GM12801 (cell line): Measurements from ENCODE around the gene GOLGA6L2.

Experiments used
- TF ChIP-seq, protein P1 (sequence below): IDR thresholded peaks from one replicate; pipeline ENCODE4 v1.5.1; 2011; ENCODE audit warnings: control low read depth; ENCODE audit not compliant: insufficient read length; ENCODE audit errors: extremely low read depth

The GOLGA6L2 gene, protein sequence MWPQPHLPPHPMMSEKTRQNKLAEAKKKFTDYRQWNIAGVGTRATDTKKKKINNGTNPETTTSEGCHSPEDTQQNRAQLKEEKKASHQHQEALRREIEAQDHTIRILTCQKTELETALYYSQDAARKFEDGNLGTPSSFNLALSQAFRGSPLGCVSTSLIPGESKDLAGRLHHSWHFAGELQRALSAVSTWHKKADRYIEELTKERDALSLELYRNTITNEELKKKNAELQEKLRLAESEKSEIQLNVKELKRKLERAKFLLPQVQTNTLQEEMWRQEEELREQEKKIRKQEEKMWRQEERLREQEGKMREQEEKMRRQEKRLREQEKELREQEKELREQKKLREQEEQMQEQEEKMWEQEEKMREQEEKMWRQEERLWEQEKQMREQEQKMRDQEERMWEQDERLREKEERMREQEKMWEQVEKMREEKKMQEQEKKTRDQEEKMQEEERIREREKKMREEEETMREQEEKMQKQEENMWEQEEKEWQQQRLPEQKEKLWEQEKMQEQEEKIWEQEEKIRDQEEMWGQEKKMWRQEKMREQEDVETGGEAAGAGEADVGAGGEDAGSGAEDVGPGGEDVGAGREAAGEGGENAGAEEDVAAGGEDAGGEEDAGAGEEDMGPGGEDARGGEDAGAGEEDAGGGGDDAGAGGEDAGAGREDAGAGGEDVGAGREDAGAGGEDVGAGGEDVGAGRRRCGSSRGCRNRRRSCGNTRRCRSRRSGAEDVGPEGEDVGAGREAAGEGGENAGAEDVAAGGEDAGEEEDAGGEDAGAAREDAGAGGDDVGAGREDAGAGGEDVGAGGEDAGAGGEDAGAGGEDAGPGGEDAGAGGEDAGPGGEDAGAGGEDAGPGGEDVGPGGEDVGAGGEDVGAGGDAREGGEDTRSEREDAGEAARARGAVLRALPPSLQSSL

GRCh38 chr15:23447107-23447500 lies at the start of gene GOLGA6L2:
Gene GOLGA6L2, minus strand, starts transcription at chr15:23447243. Its CDS starts 62 bp downstream, at chr15:23447181.
- TF ChIP-seq, protein P1, sequence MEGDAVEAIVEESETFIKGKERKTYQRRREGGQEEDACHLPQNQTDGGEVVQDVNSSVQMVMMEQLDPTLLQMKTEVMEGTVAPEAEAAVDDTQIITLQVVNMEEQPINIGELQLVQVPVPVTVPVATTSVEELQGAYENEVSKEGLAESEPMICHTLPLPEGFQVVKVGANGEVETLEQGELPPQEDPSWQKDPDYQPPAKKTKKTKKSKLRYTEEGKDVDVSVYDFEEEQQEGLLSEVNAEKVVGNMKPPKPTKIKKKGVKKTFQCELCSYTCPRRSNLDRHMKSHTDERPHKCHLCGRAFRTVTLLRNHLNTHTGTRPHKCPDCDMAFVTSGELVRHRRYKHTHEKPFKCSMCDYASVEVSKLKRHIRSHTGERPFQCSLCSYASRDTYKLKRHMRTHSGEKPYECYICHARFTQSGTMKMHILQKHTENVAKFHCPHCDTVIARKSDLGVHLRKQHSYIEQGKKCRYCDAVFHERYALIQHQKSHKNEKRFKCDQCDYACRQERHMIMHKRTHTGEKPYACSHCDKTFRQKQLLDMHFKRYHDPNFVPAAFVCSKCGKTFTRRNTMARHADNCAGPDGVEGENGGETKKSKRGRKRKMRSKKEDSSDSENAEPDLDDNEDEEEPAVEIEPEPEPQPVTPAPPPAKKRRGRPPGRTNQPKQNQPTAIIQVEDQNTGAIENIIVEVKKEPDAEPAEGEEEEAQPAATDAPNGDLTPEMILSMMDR: no peak

DNA sequence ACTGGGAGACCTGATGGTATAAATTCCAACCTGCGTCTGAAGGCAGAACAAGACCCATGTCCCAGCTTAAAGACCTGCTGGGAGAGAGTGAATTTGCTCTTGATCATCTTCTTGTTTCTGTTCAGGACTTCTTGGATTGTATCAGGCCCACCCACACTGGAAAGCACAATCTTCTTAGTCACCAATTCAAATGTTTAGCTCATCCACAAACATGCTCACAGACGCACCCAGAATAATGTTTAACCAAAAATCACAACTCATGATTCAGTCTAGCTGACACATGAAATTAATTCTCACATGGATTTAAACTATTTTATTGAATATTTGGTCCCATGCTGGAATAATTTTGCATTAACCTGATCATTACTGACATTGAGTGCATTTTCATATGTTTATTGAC lies 37.8 kb upstream of the GOLGA6L2 start:
- TF ChIP-seq, protein P1: no peak

DNA sequence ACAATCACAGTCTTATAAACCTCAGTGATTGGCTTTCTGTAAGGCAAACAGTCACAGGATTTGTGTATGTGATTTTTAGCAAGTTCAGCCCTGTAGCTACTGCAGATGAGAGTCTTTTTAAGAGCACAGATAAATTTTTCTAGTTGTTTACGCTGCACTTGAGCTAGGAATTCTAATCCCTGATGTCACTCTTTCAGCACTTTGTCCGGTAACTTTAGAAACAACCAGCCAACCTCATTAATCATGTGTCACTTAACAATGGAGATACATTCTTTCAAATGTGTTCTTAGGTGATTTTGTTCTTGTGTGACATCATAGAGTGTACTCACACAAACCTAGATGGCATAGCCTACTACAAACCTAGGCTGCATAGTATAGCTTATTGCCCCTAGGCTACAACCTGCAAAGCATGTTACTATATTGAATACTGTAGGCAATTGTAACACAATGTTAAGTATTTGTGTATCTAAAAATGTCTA lies 36.8 kb upstream of the GOLGA6L2 start:
- TF ChIP-seq, protein P1: no peak

DNA sequence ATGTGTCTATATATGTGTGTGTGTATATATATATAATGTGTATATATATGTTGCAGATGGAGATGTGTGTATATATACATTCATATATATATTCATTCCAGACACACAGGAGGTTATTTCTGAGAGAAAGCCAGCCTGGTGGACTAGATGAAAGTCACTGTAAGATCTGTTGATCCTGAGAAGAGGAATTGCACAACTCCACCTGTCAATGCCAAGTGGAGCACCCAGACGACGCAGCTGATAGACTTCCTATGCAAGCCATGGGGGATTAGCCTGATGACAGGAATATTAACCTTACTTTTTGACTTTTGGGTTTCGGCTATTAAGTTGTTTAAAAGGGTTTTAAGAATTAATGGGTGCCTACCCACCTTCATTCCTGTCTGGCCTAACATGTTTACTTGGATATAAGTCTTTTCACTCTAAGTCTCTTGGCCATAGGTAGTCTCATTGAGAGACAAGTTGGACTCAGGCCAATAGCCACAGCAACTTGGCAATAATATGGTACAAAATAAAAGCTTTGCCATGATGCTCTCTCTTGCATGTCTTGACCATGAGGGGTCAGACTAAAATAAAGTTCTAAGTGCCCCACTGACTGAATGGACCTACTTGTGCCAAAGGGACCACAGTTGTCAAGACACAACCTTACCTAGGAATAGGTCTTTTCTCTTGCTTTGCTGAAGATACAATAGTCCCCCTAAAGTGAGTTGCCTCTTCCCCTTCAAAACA lies 35.9 kb upstream of the GOLGA6L2 start:
- TF ChIP-seq, protein P1: no peak

- TF ChIP-seq, protein P1: no peak
Observed at GRCh38 chr15:23482228-23482627, 35.2 kb upstream of the GOLGA6L2 start.

DNA sequence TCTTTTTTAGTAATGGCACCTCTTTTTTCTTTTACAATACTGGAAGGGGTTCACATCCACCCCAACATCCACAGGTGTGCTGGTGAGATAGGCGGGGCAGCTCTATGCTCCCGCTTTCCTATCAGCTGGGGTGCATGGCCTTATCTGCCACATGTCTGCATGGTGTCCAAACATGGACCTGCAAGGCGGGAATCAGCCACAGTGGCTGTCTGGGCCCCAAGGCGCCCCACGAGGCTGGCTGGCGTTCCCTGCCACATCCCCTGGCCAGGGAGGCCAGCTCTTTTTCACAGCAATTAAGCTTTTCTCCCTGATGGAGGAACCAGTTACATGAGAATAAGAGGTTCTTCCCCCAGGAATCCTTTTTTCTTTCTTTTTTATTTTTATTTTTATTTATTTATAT lies 30.9 kb upstream of the GOLGA6L2 start:
- TF ChIP-seq, protein P1: no peak
